ENCODE data around the gene LRP2.
A peak's percentile ranks its signal among the peaks of the same experiment; 100 is the strongest.

DNA sequence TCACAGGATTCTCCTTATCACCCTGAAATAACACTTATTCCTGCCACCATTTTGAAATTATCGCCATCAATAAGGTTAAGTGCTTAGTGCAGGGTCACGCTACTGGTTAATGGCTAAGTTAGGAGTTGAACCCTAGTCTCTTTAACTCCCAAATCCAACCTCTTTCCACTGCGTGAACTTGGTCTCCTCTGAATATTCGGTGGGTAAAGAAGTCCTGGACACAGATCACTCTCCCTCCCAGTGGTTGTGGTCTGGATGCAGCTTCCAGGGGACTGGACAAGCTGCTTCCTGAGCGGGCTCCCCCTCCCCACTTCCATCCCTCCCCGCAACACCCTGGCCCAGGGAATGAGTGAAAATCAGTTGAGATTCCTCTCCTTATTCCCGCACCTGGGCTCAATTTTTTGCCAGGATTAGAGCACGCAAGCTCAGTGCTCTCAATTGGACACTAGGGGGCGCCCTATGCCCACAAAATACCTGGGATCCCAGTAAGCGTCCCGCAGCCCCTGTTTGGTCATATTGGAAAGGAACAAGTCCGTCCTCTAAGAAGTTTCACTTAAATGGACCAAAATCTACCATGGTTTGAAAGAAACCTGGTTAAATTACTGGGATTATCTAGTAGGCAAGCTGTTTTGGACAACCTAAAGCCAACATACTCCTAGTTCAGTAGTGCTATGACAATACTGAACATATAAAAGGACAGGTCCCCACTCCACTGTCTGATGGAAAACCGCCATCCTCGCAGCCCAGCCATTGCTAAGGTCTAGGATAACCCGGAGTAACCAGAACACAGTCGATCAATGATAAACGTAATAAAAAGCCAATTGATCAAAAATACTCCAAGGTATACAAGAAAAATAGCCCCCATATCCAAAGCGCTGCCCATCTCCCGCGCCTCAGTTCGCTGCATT, 252.6 kb downstream of the LRP2 start:
- TF ChIP-seq POLR2A (IDR thresholded peaks at IDR 0.05): no peak
- TF ChIP-seq, protein P1, sequence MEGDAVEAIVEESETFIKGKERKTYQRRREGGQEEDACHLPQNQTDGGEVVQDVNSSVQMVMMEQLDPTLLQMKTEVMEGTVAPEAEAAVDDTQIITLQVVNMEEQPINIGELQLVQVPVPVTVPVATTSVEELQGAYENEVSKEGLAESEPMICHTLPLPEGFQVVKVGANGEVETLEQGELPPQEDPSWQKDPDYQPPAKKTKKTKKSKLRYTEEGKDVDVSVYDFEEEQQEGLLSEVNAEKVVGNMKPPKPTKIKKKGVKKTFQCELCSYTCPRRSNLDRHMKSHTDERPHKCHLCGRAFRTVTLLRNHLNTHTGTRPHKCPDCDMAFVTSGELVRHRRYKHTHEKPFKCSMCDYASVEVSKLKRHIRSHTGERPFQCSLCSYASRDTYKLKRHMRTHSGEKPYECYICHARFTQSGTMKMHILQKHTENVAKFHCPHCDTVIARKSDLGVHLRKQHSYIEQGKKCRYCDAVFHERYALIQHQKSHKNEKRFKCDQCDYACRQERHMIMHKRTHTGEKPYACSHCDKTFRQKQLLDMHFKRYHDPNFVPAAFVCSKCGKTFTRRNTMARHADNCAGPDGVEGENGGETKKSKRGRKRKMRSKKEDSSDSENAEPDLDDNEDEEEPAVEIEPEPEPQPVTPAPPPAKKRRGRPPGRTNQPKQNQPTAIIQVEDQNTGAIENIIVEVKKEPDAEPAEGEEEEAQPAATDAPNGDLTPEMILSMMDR (IDR thresholded peaks at IDR 0.05): peak; percentile 71 to 89 (median 86)

Data from thyroid gland (tissue), 4 donors.